Activated T-cell treated with anti-CD3 and anti-CD28 coated beads, Interleukin-2, amount 50 U/mL, for 4 hours (primary cell): ENCODE results near the gene RAVER2. TPM values are rescaled to one million over a fixed set of nuclear protein-coding genes. Genes with fewer than 3 reads are reported as not detected.
"Not testable (repeated sequence)": the region's sequence is repeated elsewhere in the genome, so short reads cannot be mapped to it uniquely, and the experiment has no call there.

Experiments used
- ATAC-seq, 2 donors: fragments of 200-7000 bp; cut with Tn5 transposase; one replicate each; pipeline ENCODE4 v1.10.0; 2021
- DNase-seq: peaks from one replicate; pipeline ENCODE4 v3.0.0-alpha.2; 2020
- H3K27me3 Mint-ChIP-seq: one replicate; pipeline ENCODE4 v1.8.0; 2021; ENCODE audit warnings: low read depth, mixed read lengths
- H3K36me3 Mint-ChIP-seq: one replicate; pipeline ENCODE4 v1.8.0; 2022; ENCODE audit warnings: mixed read lengths; ENCODE audit not compliant: insufficient read depth
- H3K4me1 Mint-ChIP-seq: one replicate; pipeline ENCODE4 v1.8.0; 2021; ENCODE audit warnings: low read depth, mixed read lengths
- H3K4me3 Mint-ChIP-seq: one replicate; pipeline ENCODE4 v1.8.0; 2021; ENCODE audit warnings: mild to moderate bottlenecking, moderate library complexity, mixed read lengths
- H3K9me3 Mint-ChIP-seq: one replicate; pipeline ENCODE4 v1.8.0; 2021; ENCODE audit warnings: mixed read lengths
- total RNA-seq, 3 donors: library from RNA; stranded (reverse); gene quantifications; one replicate each; pipeline ENCODE4 v1.2.1, GENCODE V29; 2021

RAVER2 gene
- total RNA-seq, 3 donors from 2014 or later: 1.2 to 1.8 (median 1.3) TPM

GRCh38 chr1:64759968-64760367 lies 15.1 kb downstream of the RAVER2 start:
- Mint-ChIP-seq H3K27me3 (peaks cover 1% of the 10 kb centered on the region), H3K4me3 (no peak overlapping the region), H3K36me3 (no peaks in the 10 kb centered on the region), H3K9me3 (peaks cover 5% of the 10 kb centered on the region), H3K4me1 (no peaks in the 10 kb centered on the region)
- DNase-seq (no peak), ATAC-seq (no peak)

DNA sequence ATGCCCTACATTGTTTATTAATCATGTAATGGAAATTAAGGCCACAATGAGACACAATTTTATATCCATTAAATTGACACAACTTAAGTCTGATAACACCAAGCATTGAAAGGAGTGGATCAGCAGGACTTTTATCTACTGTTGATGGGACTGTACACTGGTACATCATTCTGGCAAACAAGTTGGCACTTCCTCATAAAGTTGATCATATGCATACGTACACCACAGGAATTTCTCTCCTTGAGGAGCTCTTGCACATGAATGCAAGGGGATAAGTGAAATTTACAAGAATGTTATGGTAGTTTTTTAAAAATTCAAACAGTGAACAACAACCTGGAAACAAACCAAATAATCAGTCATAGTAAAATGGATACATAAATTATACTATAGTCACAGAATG lies 20.1 kb downstream of the RAVER2 start:
- Mint-ChIP-seq H3K27me3 (peaks cover 1% of the 10 kb centered on the region), H3K36me3 (no peaks in the 10 kb centered on the region), H3K4me1 (peaks cover 9% of the 10 kb centered on the region), H3K4me3 (no peak overlapping the region), H3K9me3 (no peaks in the 10 kb centered on the region)
- no peak for DNase-seq
- no peak for ATAC-seq

DNA sequence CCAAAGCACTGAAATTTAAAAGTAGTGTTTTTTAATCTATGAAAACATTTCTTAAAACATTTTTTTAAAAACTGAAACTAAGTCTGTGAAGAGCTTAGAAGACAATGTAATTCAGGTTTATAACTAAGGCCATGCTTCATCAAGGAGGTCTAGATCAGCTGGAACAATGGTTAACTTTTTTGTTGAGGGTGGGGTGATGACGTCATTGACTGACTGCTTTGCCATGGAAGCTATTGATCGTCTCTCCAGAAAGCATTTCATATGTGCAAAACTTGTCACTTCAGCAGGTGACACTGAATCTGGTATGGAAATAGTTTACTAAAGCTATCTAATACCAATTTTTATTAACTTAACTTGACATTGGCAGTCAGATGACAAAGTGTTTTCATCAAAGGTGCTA lies 21.0 kb downstream of the RAVER2 start:
- H3K36me3 Mint-ChIP-seq: peaks cover 5% of the 10 kb centered on the region
- H3K27me3 Mint-ChIP-seq: peaks cover 1% of the 10 kb centered on the region
- ATAC-seq (no peak), DNase-seq (no peak)
- peaks cover 13% of the 10 kb centered on the region for H3K4me1 Mint-ChIP-seq
- H3K9me3 Mint-ChIP-seq: peaks cover 7% of the 10 kb centered on the region
- no peak overlapping the region for H3K4me3 Mint-ChIP-seq

- DNase-seq: no peak
- ATAC-seq: no peak
- Mint-ChIP-seq H3K27me3 (peaks cover 1% of the 10 kb centered on the region), H3K4me1 (peaks cover 13% of the 10 kb centered on the region), H3K9me3 (peaks cover 10% of the 10 kb centered on the region), H3K36me3 (peaks cover 7% of the 10 kb centered on the region), H3K4me3 (no peak overlapping the region)
Observed at GRCh38 chr1:64766429-64766828, 21.6 kb downstream of the RAVER2 start.

DNA sequence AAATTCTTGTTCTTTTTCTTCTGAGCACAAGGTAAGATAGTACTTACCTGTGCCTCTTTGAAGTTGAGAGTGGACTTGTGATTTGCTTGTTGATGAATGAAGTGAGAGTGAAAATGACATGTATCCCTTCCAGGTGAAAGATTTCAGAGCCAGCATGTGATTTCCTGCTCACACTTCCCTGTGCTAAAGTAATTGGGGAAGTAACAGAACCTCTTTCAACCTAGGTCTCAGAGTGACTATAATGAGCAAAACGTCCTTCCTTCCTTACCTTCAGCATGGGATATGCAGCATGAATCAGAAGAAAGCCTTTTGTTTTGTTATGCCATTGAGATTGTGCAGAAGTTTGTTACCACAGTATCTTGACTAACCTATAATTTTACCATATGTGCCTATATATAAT lies 24.6 kb downstream of the RAVER2 start:
- Mint-ChIP-seq H3K9me3 (peaks cover 10% of the 10 kb centered on the region), H3K36me3 (peaks cover 7% of the 10 kb centered on the region), H3K4me1 (peaks cover 13% of the 10 kb centered on the region), H3K4me3 (no peak overlapping the region), H3K27me3 (no peaks in the 10 kb centered on the region)
- ATAC-seq (no peak), DNase-seq (no peak)

GRCh38 chr1:64769971-64770370 lies 25.1 kb downstream of the RAVER2 start:
- Mint-ChIP-seq H3K4me3 (no peak overlapping the region), H3K4me1 (peaks cover 13% of the 10 kb centered on the region), H3K27me3 (no peaks in the 10 kb centered on the region), H3K36me3 (peaks cover 7% of the 10 kb centered on the region), H3K9me3 (peaks cover 10% of the 10 kb centered on the region)
- ATAC-seq (no peak), DNase-seq (no peak)

DNA sequence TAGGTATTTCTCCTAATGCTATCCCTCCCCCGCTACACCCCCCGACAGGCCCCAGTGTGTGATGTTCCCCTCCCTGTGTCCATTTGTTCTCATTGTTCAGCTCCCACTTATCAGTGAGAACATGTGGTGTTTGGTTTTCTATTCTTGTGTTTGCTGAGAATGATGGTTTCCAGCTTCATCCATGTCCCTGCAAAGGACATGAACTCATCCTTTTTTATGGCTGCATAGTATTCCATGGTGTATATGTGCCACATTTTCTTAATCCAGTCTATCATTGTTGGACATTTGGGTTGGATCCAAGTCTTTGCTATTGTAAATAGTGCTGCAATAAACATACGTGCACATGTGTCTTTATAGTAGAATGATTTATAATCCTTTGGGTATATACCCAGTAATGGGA lies 28.4 kb downstream of the RAVER2 start:
- H3K4me3 Mint-ChIP-seq, DNase-seq, H3K27me3 Mint-ChIP-seq, H3K36me3 Mint-ChIP-seq, ATAC-seq: not testable (repeated sequence)
- peaks cover 11% of the 10 kb centered on the region for H3K4me1 Mint-ChIP-seq
- H3K9me3 Mint-ChIP-seq: peaks cover 10% of the 10 kb centered on the region

GRCh38 chr1:64775113-64775512 lies 30.2 kb downstream of the RAVER2 start:
- DNase-seq: no peak
- no peak overlapping the region for H3K4me3 Mint-ChIP-seq
- no peak for ATAC-seq

GRCh38 chr1:64782044-64782443 lies 37.2 kb downstream of the RAVER2 start:
- H3K4me1 Mint-ChIP-seq, H3K4me3 Mint-ChIP-seq, H3K9me3 Mint-ChIP-seq, DNase-seq, H3K36me3 Mint-ChIP-seq, ATAC-seq, H3K27me3 Mint-ChIP-seq: not testable (repeated sequence)

More at GRCh38 chr1:64775113-64775512, 30.2 kb downstream of the RAVER2 start:
- H3K27me3 Mint-ChIP-seq: no peaks in the 10 kb centered on the region
- peaks cover 3% of the 10 kb centered on the region for H3K4me1 Mint-ChIP-seq
- H3K9me3 Mint-ChIP-seq: peaks cover 10% of the 10 kb centered on the region
- peaks cover 7% of the 10 kb centered on the region for H3K36me3 Mint-ChIP-seq

GRCh38 chr1:64782848-64783247 lies 38.0 kb downstream of the RAVER2 start:
- H3K4me1 Mint-ChIP-seq, H3K9me3 Mint-ChIP-seq, H3K36me3 Mint-ChIP-seq, H3K4me3 Mint-ChIP-seq, DNase-seq, H3K27me3 Mint-ChIP-seq, ATAC-seq: not testable (repeated sequence)

DNA sequence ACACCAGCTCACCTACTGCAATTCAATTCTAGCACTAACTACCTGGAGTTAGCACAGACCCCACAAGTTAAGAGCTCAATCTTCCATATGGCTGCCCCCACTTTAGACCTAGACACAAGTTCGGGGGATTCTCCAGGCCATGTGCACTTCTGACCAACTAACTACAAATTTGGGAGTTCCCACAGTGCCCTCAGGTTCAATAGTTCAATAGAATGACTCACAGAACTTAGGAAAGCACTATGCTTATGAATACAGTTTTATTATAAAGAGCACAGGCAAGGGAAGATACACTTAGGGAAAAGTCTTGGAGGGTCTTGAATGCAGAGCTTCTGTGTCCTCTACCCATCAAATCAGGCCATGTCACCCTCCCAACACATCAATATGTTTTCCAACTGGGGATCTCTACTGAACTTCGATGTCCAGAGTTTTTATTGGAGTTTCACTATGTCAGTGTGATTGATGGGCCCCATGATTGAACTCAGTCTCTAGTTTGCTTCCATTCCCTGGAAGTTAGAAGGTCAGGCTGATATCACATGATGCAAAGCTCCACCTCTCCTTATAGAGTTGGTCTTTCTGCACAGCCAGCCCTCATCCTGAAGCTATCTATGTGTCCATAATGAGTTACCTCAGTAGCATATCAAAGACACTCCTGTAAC lies 46.1 kb downstream of the RAVER2 start:
- H3K9me3 Mint-ChIP-seq: peaks cover 13% of the 10 kb centered on the region
- no peak overlapping the region for H3K4me3 Mint-ChIP-seq
- no peaks in the 10 kb centered on the region for H3K27me3 Mint-ChIP-seq
- H3K36me3 Mint-ChIP-seq: peaks cover 3% of the 10 kb centered on the region
- ATAC-seq (no peak), DNase-seq (no peak)
- H3K4me1 Mint-ChIP-seq: no peaks in the 10 kb centered on the region

- no peak for ATAC-seq
- H3K4me1 Mint-ChIP-seq: no peaks in the 10 kb centered on the region
Observed at GRCh38 chr1:64798872-64799271, 54.0 kb downstream of the RAVER2 start.

GRCh38 chr1:64801851-64802523 lies 57.1 kb downstream of the RAVER2 start:
- no peaks in the 10 kb centered on the region for H3K4me1 Mint-ChIP-seq
- H3K27me3 Mint-ChIP-seq: no peaks in the 10 kb centered on the region
- no peak overlapping the region for H3K4me3 Mint-ChIP-seq
- peaks cover 4% of the 10 kb centered on the region for H3K9me3 Mint-ChIP-seq
- ATAC-seq (no peak), DNase-seq (no peak)
- peaks cover 9% of the 10 kb centered on the region for H3K36me3 Mint-ChIP-seq

More at GRCh38 chr1:64798872-64799271, 54.0 kb downstream of the RAVER2 start:
- Mint-ChIP-seq H3K36me3 (peaks cover 9% of the 10 kb centered on the region), H3K9me3 (peaks cover 4% of the 10 kb centered on the region), H3K4me3 (no peak overlapping the region), H3K27me3 (no peaks in the 10 kb centered on the region)
- no peak for DNase-seq

- Mint-ChIP-seq H3K9me3 (no peaks in the 10 kb centered on the region), H3K27me3 (no peaks in the 10 kb centered on the region), H3K4me3 (no peak overlapping the region), H3K4me1 (no peaks in the 10 kb centered on the region), H3K36me3 (no peaks in the 10 kb centered on the region)
- DNase-seq (no peak), ATAC-seq (no peak)
Observed at GRCh38 chr1:64809309-64809708, 64.4 kb downstream of the RAVER2 start.

GRCh38 chr1:64810001-64810400 lies 65.1 kb downstream of the RAVER2 start:
- no peaks in the 10 kb centered on the region for H3K4me1 Mint-ChIP-seq
- no peak overlapping the region for H3K4me3 Mint-ChIP-seq
- DNase-seq (no peak), ATAC-seq (no peak)
- H3K27me3 Mint-ChIP-seq: no peaks in the 10 kb centered on the region
- no peaks in the 10 kb centered on the region for H3K36me3 Mint-ChIP-seq
- H3K9me3 Mint-ChIP-seq: no peaks in the 10 kb centered on the region
